ENCODE results near the gene NVL. TPM values are rescaled to one million over a fixed set of nuclear protein-coding genes. Genes with fewer than 3 reads are reported as not detected.

NVL gene
- total RNA-seq, 1 experiment from 2014 or later: 33.4 TPM

DNA sequence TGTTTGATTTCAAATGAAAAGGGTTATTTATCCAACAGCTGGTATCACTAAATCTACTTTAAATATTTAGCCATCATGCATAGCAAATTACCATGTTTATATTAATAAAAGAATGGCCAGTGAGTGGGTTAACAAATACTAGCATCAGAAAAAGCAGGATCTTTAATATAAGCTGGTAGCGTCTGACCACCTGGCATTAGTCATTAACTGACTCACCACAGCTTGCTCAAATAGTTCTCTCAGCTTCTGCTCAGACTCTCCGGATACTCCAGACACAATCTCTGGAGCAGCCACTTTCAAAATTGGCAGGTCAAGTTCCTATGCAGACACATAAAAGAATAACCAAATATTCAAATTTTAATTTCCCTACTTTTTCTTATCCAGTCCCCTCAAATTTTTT is 29.6 kb downstream of the NVL start:
- H3K4me3 Mint-ChIP-seq: no peak overlapping the region
- H3K27ac Mint-ChIP-seq: no peak overlapping the region
- DNase-seq (ENCODE audit: low spot score) (no peak), ATAC-seq (no peak)
- ChIA-PET POLR2A (no interaction called here), CTCF (interaction anchor here (0.5 to 0.6 kb wide), 2 partner anchors 41 to 147 kb away, joined by 3 read pairs; no protein-coding TSS in a partner anchor)
- TF ChIP-seq ZNF512 (CRISPR knock-in tag; IDR thresholded peaks at IDR 0.05; ENCODE audit: borderline replicate concordance) (no peak), IRF2 (CRISPR knock-in tag; IDR thresholded peaks at IDR 0.05; ENCODE audit: borderline replicate concordance, low read depth) (no peak), OVOL2 (CRISPR knock-in tag; IDR thresholded peaks at IDR 0.05; ENCODE audit: borderline replicate concordance) (no peak), ZNF281 (CRISPR knock-in tag; IDR thresholded peaks at IDR 0.05) (no peak), NR2C2 (CRISPR knock-in tag; IDR thresholded peaks at IDR 0.05) (no peak), NFATC4 (CRISPR knock-in tag; IDR thresholded peaks at IDR 0.05) (no peak), AFF4 (CRISPR knock-in tag; IDR thresholded peaks at IDR 0.05; ENCODE audit: borderline replicate concordance) (no peak), PRRX2 (CRISPR knock-in tag; IDR thresholded peaks at IDR 0.05) (no peak), ATF3 (CRISPR knock-in tag; conservative IDR thresholded peaks at IDR 0.05) (no peak), TEAD4 (CRISPR knock-in tag; IDR thresholded peaks at IDR 0.05) (no peak), RORB (CRISPR knock-in tag; IDR thresholded peaks at IDR 0.05) (no peak), TP53 (CRISPR knock-in tag; IDR thresholded peaks at IDR 0.05) (no peak), CREM (CRISPR knock-in tag; IDR thresholded peaks at IDR 0.05) (no peak), FOXP1 (CRISPR knock-in tag; IDR thresholded peaks at IDR 0.05; ENCODE audit: borderline replicate concordance) (no peak), GRHL2 (CRISPR knock-in tag; IDR thresholded peaks at IDR 0.05; ENCODE audit: insufficient replicate concordance, severe bottlenecking) (no peak), MXD4 (CRISPR knock-in tag; IDR thresholded peaks at IDR 0.05; ENCODE audit: borderline replicate concordance) (no peak), GABPB1 (CRISPR knock-in tag; IDR thresholded peaks at IDR 0.05) (no peak), JUN (CRISPR knock-in tag; IDR thresholded peaks at IDR 0.05) (no peak), JAZF1 (CRISPR knock-in tag; IDR thresholded peaks at IDR 0.05) (no peak)
- TF ChIP-seq, protein P1, sequence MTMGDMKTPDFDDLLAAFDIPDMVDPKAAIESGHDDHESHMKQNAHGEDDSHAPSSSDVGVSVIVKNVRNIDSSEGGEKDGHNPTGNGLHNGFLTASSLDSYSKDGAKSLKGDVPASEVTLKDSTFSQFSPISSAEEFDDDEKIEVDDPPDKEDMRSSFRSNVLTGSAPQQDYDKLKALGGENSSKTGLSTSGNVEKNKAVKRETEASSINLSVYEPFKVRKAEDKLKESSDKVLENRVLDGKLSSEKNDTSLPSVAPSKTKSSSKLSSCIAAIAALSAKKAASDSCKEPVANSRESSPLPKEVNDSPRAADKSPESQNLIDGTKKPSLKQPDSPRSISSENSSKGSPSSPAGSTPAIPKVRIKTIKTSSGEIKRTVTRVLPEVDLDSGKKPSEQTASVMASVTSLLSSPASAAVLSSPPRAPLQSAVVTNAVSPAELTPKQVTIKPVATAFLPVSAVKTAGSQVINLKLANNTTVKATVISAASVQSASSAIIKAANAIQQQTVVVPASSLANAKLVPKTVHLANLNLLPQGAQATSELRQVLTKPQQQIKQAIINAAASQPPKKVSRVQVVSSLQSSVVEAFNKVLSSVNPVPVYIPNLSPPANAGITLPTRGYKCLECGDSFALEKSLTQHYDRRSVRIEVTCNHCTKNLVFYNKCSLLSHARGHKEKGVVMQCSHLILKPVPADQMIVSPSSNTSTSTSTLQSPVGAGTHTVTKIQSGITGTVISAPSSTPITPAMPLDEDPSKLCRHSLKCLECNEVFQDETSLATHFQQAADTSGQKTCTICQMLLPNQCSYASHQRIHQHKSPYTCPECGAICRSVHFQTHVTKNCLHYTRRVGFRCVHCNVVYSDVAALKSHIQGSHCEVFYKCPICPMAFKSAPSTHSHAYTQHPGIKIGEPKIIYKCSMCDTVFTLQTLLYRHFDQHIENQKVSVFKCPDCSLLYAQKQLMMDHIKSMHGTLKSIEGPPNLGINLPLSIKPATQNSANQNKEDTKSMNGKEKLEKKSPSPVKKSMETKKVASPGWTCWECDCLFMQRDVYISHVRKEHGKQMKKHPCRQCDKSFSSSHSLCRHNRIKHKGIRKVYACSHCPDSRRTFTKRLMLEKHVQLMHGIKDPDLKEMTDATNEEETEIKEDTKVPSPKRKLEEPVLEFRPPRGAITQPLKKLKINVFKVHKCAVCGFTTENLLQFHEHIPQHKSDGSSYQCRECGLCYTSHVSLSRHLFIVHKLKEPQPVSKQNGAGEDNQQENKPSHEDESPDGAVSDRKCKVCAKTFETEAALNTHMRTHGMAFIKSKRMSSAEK (CRISPR knock-in tag; IDR thresholded peaks at IDR 0.05; ENCODE audit: borderline replicate concordance): no peak
- H3K9me3 Mint-ChIP-seq: no peaks in the 10 kb centered on the region
- no peaks in the 10 kb centered on the region for H3K4me1 Mint-ChIP-seq
- peaks cover 46% of the 10 kb centered on the region for H3K36me3 Mint-ChIP-seq
- no peaks in the 10 kb centered on the region for H3K27me3 Mint-ChIP-seq (ENCODE audit: low read depth)

All from WTC11 (cell line).